ENCODE data around the gene CHPF. TPM values are rescaled to one million over a fixed set of nuclear protein-coding genes. Genes with fewer than 3 reads are reported as not detected.

The CHPF gene
- total RNA-seq, 4 donors from 2014 or later, result 21.0 to 50.5 (median 37.2) TPM

DNA sequence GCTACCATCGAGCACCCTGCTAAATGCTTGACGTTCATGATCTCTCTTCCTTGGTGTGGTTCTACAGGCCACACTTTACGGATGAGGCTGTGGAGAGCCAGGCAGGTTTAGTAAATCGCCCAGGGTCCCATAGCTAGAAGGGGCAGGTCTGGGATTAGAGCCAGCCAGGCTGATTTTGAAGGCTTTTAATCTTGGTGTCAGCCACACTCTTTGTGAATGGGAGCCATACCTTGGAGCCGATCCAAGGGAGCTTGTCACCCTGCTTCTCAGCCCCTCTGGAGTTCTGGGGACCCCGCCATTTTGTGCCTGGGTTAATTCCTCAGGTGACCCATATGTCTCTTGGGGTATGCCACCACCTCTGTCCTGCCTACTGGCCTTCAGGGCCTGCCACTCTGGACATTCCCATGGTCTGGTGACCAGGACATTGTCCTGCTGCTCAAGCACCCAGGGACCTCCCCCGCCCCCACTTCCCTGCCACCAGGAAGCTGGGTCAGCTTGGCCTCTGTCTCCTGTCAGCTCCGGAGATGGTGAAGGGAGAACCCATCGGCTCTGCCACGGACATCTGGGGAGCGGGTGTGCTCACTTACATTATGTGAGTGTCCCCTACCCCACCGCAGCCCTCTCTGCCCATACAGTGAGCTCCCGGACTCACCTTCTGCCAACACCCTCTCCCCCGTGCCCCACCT is 52.2 kb downstream of the CHPF start:
- Histone ChIP-seq H3K36me3 (peaks cover 0 to 42% of the 10 kb centered on the region in 2 donors), H3K9me3 (no peaks in the 10 kb centered on the region), H3K4me3 (no peak overlapping the region), H3K27ac (peak overlapping the region; percentile 10 to 78 (median 41)), H3K4me1 (peaks cover 13 to 14% of the 10 kb centered on the region in 2 donors), H3K27me3 (no peaks in the 10 kb centered on the region)
- ATAC-seq, result no peak
- intact Hi-C loops (cut with DNase I; ENCODE audit: low total_unique reads) (loop anchor here (10.0 kb wide), 1 partner anchor 327 kb away; the partner anchor contains the start of gene NHEJ1), in situ Hi-C loops (cut with MboI; ENCODE audit: low sequenced_read_pairs in 4 of 4) (loop anchor here in 1 of 4 donors (5.0 kb wide), 1 partner anchor 36 kb away; no protein-coding TSS in a partner anchor)
- no peak for TF ChIP-seq POLR2A (IDR thresholded peaks at IDR 0.05)
- TF ChIP-seq, protein P1, sequence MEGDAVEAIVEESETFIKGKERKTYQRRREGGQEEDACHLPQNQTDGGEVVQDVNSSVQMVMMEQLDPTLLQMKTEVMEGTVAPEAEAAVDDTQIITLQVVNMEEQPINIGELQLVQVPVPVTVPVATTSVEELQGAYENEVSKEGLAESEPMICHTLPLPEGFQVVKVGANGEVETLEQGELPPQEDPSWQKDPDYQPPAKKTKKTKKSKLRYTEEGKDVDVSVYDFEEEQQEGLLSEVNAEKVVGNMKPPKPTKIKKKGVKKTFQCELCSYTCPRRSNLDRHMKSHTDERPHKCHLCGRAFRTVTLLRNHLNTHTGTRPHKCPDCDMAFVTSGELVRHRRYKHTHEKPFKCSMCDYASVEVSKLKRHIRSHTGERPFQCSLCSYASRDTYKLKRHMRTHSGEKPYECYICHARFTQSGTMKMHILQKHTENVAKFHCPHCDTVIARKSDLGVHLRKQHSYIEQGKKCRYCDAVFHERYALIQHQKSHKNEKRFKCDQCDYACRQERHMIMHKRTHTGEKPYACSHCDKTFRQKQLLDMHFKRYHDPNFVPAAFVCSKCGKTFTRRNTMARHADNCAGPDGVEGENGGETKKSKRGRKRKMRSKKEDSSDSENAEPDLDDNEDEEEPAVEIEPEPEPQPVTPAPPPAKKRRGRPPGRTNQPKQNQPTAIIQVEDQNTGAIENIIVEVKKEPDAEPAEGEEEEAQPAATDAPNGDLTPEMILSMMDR (IDR thresholded peaks at IDR 0.05 in 4 of 5, conservative IDR thresholded peaks at IDR 0.05 in 1 of 5), result no peak
- no peak for DNase-seq

DNA sequence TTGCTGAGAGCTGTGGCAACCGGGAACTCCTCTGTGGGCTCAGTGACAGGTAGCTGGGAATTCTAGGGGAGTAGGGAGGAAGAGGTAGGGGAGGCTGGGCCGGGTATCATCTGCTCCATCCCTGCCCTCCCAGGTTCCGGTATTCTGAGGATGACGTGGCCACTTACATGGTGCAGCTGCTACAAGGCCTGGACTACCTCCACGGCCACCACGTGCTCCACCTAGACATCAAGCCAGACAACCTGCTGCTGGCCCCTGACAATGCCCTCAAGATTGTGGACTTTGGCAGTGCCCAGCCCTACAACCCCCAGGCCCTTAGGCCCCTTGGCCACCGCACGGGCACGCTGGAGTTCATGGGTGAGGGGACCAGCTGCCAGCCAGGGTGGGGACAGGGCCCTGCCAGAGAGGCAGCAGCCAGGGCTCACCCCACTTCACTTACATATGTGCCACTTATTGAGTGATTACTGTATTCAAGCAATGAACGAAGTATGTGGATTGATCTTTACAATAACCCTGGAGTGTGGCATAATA is 52.9 kb downstream of the CHPF start:
- no peaks in the 10 kb centered on the region for H3K9me3 ChIP-seq
- in situ Hi-C loops (cut with MboI; ENCODE audit: low sequenced_read_pairs in 4 of 4), result loop anchor here in 1 of 4 donors (5.0 kb wide), 1 partner anchor 37 kb away; no protein-coding TSS in a partner anchor
- ATAC-seq, result peak in 1 of 2 donors; percentile 28
- no peaks in the 10 kb centered on the region for H3K27me3 ChIP-seq
- peaks cover 0 to 42% of the 10 kb centered on the region in 2 donors for H3K36me3 ChIP-seq
- peak overlapping the region; percentile 22 to 78 (median 60) for H3K27ac ChIP-seq
- no peak overlapping the region for H3K4me3 ChIP-seq
- TF ChIP-seq, protein P1 (IDR thresholded peaks at IDR 0.05 in 4 of 5, conservative IDR thresholded peaks at IDR 0.05 in 1 of 5), result no peak
- no peak for TF ChIP-seq POLR2A (IDR thresholded peaks at IDR 0.05)
- peaks cover 8 to 12% of the 10 kb centered on the region in 2 donors for H3K4me1 ChIP-seq
- intact Hi-C loops (cut with DNase I; ENCODE audit: low total_unique reads), result loop anchor here (10.0 kb wide), 1 partner anchor 326 kb away; the partner anchor contains the start of gene NHEJ1
- DNase-seq, result peak in 1 of 2 donors; percentile 65

DNA sequence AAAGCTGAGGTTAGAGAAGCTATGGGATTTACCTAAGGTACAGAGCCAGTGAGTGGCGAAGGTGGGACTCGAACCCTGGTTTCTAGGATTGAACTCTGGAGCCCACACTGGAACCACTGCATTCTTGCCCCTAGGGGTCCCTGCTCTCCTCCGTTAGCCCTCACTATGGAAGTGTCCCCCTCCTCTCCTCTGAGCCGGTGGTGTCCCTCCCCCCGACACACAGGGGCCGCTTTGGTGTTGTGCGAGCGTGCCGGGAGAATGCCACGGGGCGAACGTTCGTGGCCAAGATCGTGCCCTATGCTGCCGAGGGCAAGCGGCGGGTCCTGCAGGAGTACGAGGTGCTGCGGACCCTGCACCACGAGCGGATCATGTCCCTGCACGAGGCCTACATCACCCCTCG is 53.4 kb downstream of the CHPF start:
- H3K36me3 ChIP-seq, result peaks cover 0 to 42% of the 10 kb centered on the region in 2 donors
- intact Hi-C loops (cut with DNase I; ENCODE audit: low total_unique reads) (loop anchor here (10.0 kb wide), 1 partner anchor 325 kb away; the partner anchor contains the start of gene NHEJ1), in situ Hi-C loops (cut with MboI; ENCODE audit: low sequenced_read_pairs in 4 of 4) (loop anchor here in 1 of 4 donors (5.0 kb wide), 1 partner anchor 37 kb away; no protein-coding TSS in a partner anchor)
- peak overlapping the region in 3 of 4 donors; percentile 33 to 78 (median 60) for H3K27ac ChIP-seq
- H3K4me1 ChIP-seq, result peaks cover 4 to 12% of the 10 kb centered on the region in 2 donors
- no peaks in the 10 kb centered on the region for H3K9me3 ChIP-seq
- ATAC-seq (no peak), DNase-seq (no peak)
- H3K27me3 ChIP-seq, result no peaks in the 10 kb centered on the region
- TF ChIP-seq, protein P1 (IDR thresholded peaks at IDR 0.05 in 4 of 5, conservative IDR thresholded peaks at IDR 0.05 in 1 of 5), result peak in 1 of 5 experiments; percentile 36
- TF ChIP-seq POLR2A (IDR thresholded peaks at IDR 0.05), result no peak
- H3K4me3 ChIP-seq, result no peak overlapping the region

DNA sequence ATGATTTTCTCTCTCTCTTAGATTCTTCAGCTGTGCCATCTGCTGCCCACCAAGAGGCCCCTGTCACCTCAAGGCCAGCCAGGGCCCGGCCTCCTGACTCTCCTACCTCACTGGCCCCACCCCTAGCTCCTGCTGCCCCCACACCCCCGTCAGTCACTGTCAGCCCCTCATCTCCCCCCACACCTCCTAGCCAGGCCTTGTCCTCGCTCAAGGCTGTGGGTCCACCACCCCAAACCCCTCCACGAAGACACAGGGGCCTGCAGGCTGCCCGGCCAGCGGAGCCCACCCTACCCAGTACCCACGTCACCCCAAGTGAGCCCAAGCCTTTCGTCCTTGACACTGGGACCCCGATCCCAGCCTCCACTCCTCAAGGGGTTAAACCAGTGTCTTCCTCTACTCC is 54.3 kb downstream of the CHPF start:
- H3K27ac ChIP-seq, result peak overlapping the region in 3 of 4 donors; percentile 33 to 78 (median 51)
- intact Hi-C loops (cut with DNase I; ENCODE audit: low total_unique reads) (no loop called here), in situ Hi-C loops (cut with MboI; ENCODE audit: low sequenced_read_pairs in 4 of 4) (no loop called here)
- DNase-seq (no peak), ATAC-seq (no peak)
- H3K4me1 ChIP-seq, result peaks cover 0 to 14% of the 10 kb centered on the region in 2 donors
- H3K36me3 ChIP-seq, result peaks cover 0 to 42% of the 10 kb centered on the region in 2 donors
- no peaks in the 10 kb centered on the region for H3K27me3 ChIP-seq
- H3K9me3 ChIP-seq, result no peaks in the 10 kb centered on the region
- no peak overlapping the region for H3K4me3 ChIP-seq
- no peak for TF ChIP-seq POLR2A (IDR thresholded peaks at IDR 0.05)
- TF ChIP-seq, protein P1 (IDR thresholded peaks at IDR 0.05 in 4 of 5, conservative IDR thresholded peaks at IDR 0.05 in 1 of 5), result no peak

Small RNAs within 50 kb of the gene (microRNA-seq; reads per million reads assigned to microRNA genes)
- 1.2 to 1.7 reads per million in 2 donors for gene MIR3132 (ENCODE audit: borderline replicate concordance in 2 of 2)

Other genes starting within 250 kb of the CHPF start
- not detected for gene PTPRN, start 234.4 kb downstream of the CHPF start, total RNA-seq
- not detected for gene RESP18, start 211.1 kb downstream of the CHPF start, total RNA-seq
- 100 to 1,000 TPM in 1 of 4 donors, 10 to 100 TPM in 3; 56.0 to 147 (median 65.3) TPM for gene DNPEP, start 155.9 kb downstream of the CHPF start, total RNA-seq
- over 10,000 TPM; 19,008 to 28,635 (median 23,575) TPM for gene DES, start 125.4 kb downstream of the CHPF start, total RNA-seq
- 100 to 1,000 TPM; 104 to 387 (median 222) TPM for gene SPEG, start 109.0 kb downstream of the CHPF start, total RNA-seq
- 10 to 100 TPM; 18.0 to 25.8 (median 24.4) TPM for gene GMPPA, start 44.9 kb downstream of the CHPF start, total RNA-seq
- gene ASIC4, start 29.3 kb downstream of the CHPF start, total RNA-seq, result under 1 TPM in 1 of 4 donors, not detected in 3; 0.11 TPM
- 1 to 10 TPM in 3 of 4 donors, under 1 TPM in 1; 0.87 to 6.7 (median 3.3) TPM for gene TMEM198, start 219 bp upstream of the CHPF start, total RNA-seq
- gene OBSL1, start 27.7 kb upstream of the CHPF start, total RNA-seq, result 10 to 100 TPM; 47.9 to 72.9 (median 56.5) TPM
- gene INHA, start 28.5 kb upstream of the CHPF start, total RNA-seq, result 1 to 10 TPM in 1 of 4 donors, under 1 TPM in 1, not detected in 2; 0.29 to 3.5 TPM
- 1 to 10 TPM; 5.4 to 7.5 (median 6.5) TPM for gene STK11IP, start 54.0 kb upstream of the CHPF start, total RNA-seq
- under 1 TPM in 3 of 4 donors, not detected in 1; 0.25 to 0.35 (median 0.29) TPM for gene SLC4A3, start 83.8 kb upstream of the CHPF start, total RNA-seq

Data from gastrocnemius medialis (tissue), 4 donors.